ENCODE data around the gene PLAAT5.

PLAAT5 gene

GRCh38 chr11:63491636-63492372 lies 837 bp upstream of the PLAAT5 start:
- Mint-ChIP-seq H3K27me3 (no peaks in the 10 kb centered on the region), H3K4me3 (peak overlapping the region; percentile 79), H3K9me3 (no peaks in the 10 kb centered on the region), H3K4me1 (peaks cover 14% of the 10 kb centered on the region), H3K36me3 (ENCODE audit: insufficient read depth) (no peaks in the 10 kb centered on the region), H3K27ac (ENCODE audit: low read depth) (peak overlapping the region; percentile 85)
- DNase-seq (ENCODE audit: low spot score in 2 of 2) (no peak), ATAC-seq (replicated peaks; ENCODE audit: extremely low read depth, poor library complexity, severe bottlenecking) (peak; percentile 59)

GRCh38 chr11:63491240-63491587 lies 247 bp upstream of the PLAAT5 start:
- H3K4me1 Mint-ChIP-seq = peaks cover 14% of the 10 kb centered on the region
- no peaks in the 10 kb centered on the region for H3K9me3 Mint-ChIP-seq
- peak overlapping the region; percentile 85 for H3K27ac Mint-ChIP-seq (ENCODE audit: low read depth)
- DNase-seq (ENCODE audit: low spot score in 2 of 2) (no peak), ATAC-seq (replicated peaks; ENCODE audit: extremely low read depth, poor library complexity, severe bottlenecking) (no peak)
- peak overlapping the region; percentile 79 for H3K4me3 Mint-ChIP-seq
- H3K27me3 Mint-ChIP-seq = no peaks in the 10 kb centered on the region
- no peaks in the 10 kb centered on the region for H3K36me3 Mint-ChIP-seq (ENCODE audit: insufficient read depth)

GRCh38 chr11:63489879-63490278 lies 1.1 kb downstream of the PLAAT5 start:
- no peak for DNase-seq (ENCODE audit: low spot score in 2 of 2)
- peak overlapping the region; percentile 79 for H3K4me3 Mint-ChIP-seq
- peaks cover 14% of the 10 kb centered on the region for H3K4me1 Mint-ChIP-seq
- no peaks in the 10 kb centered on the region for H3K36me3 Mint-ChIP-seq (ENCODE audit: insufficient read depth)
- H3K9me3 Mint-ChIP-seq = no peaks in the 10 kb centered on the region
- H3K27ac Mint-ChIP-seq (ENCODE audit: low read depth) = peak overlapping the region; percentile 24
- ATAC-seq (replicated peaks; ENCODE audit: extremely low read depth, poor library complexity, severe bottlenecking) = no peak
- no peaks in the 10 kb centered on the region for H3K27me3 Mint-ChIP-seq

GRCh38 chr11:63488789-63489188 lies 2.2 kb downstream of the PLAAT5 start:
- Mint-ChIP-seq H3K9me3 (no peaks in the 10 kb centered on the region), H3K27me3 (no peaks in the 10 kb centered on the region), H3K4me3 (no peak overlapping the region), H3K36me3 (ENCODE audit: insufficient read depth) (no peaks in the 10 kb centered on the region), H3K27ac (ENCODE audit: low read depth) (peak overlapping the region; percentile 2), H3K4me1 (peaks cover 14% of the 10 kb centered on the region)
- no peak for DNase-seq (ENCODE audit: low spot score in 2 of 2)
- no peak for ATAC-seq (replicated peaks; ENCODE audit: extremely low read depth, poor library complexity, severe bottlenecking)

- no peaks in the 10 kb centered on the region for H3K27me3 Mint-ChIP-seq
- DNase-seq (ENCODE audit: low spot score in 2 of 2) = no peak
- no peak overlapping the region for H3K27ac Mint-ChIP-seq (ENCODE audit: low read depth)
- no peaks in the 10 kb centered on the region for H3K4me1 Mint-ChIP-seq
- H3K4me3 Mint-ChIP-seq = no peak overlapping the region
- no peaks in the 10 kb centered on the region for H3K9me3 Mint-ChIP-seq
- no peaks in the 10 kb centered on the region for H3K36me3 Mint-ChIP-seq (ENCODE audit: insufficient read depth)
- ATAC-seq (replicated peaks; ENCODE audit: extremely low read depth, poor library complexity, severe bottlenecking) = no peak
Measured at GRCh38 chr11:63485777-63486176, 5.2 kb downstream of the PLAAT5 start.

- H3K27ac Mint-ChIP-seq (ENCODE audit: low read depth) = no peak overlapping the region
- H3K4me3 Mint-ChIP-seq = no peak overlapping the region
- H3K27me3 Mint-ChIP-seq = peaks cover 18% of the 10 kb centered on the region
- H3K9me3 Mint-ChIP-seq = peaks cover 6% of the 10 kb centered on the region
- H3K36me3 Mint-ChIP-seq (ENCODE audit: insufficient read depth) = no peaks in the 10 kb centered on the region
- no peak for ATAC-seq (replicated peaks; ENCODE audit: extremely low read depth, poor library complexity, severe bottlenecking)
- no peaks in the 10 kb centered on the region for H3K4me1 Mint-ChIP-seq
- no peak for DNase-seq (ENCODE audit: low spot score in 2 of 2)
Measured at GRCh38 chr11:63480039-63480438, 10.9 kb downstream of the PLAAT5 start.

GRCh38 chr11:63478896-63479295 lies 12.1 kb downstream of the PLAAT5 start:
- Mint-ChIP-seq H3K4me3 (no peak overlapping the region), H3K27ac (ENCODE audit: low read depth) (no peak overlapping the region), H3K9me3 (peaks cover 6% of the 10 kb centered on the region), H3K27me3 (peaks cover 18% of the 10 kb centered on the region), H3K36me3 (ENCODE audit: insufficient read depth) (no peaks in the 10 kb centered on the region), H3K4me1 (no peaks in the 10 kb centered on the region)
- DNase-seq (ENCODE audit: low spot score in 2 of 2) (peak; percentile 35 to 49), ATAC-seq (replicated peaks; ENCODE audit: extremely low read depth, poor library complexity, severe bottlenecking) (peak; percentile 36)

GRCh38 chr11:63476618-63477017 lies 14.3 kb downstream of the PLAAT5 start:
- DNase-seq (ENCODE audit: low spot score in 2 of 2) (no peak), ATAC-seq (replicated peaks; ENCODE audit: extremely low read depth, poor library complexity, severe bottlenecking) (no peak)
- H3K4me3 Mint-ChIP-seq = no peak overlapping the region
- H3K9me3 Mint-ChIP-seq = peaks cover 6% of the 10 kb centered on the region
- peaks cover 18% of the 10 kb centered on the region for H3K27me3 Mint-ChIP-seq
- no peak overlapping the region for H3K27ac Mint-ChIP-seq (ENCODE audit: low read depth)
- no peaks in the 10 kb centered on the region for H3K36me3 Mint-ChIP-seq (ENCODE audit: insufficient read depth)
- H3K4me1 Mint-ChIP-seq = no peaks in the 10 kb centered on the region

- peaks cover 6% of the 10 kb centered on the region for H3K9me3 Mint-ChIP-seq
- H3K4me1 Mint-ChIP-seq = no peaks in the 10 kb centered on the region
- H3K27me3 Mint-ChIP-seq = peaks cover 18% of the 10 kb centered on the region
- no peaks in the 10 kb centered on the region for H3K36me3 Mint-ChIP-seq (ENCODE audit: insufficient read depth)
- no peak for DNase-seq (ENCODE audit: low spot score in 2 of 2)
- H3K27ac Mint-ChIP-seq (ENCODE audit: low read depth) = no peak overlapping the region
- ATAC-seq (replicated peaks; ENCODE audit: extremely low read depth, poor library complexity, severe bottlenecking) = no peak
- no peak overlapping the region for H3K4me3 Mint-ChIP-seq
Measured at GRCh38 chr11:63472372-63472771, 18.6 kb downstream of the PLAAT5 start.

GRCh38 chr11:63470311-63470710 lies 20.7 kb downstream of the PLAAT5 start:
- no peak for ATAC-seq (replicated peaks; ENCODE audit: extremely low read depth, poor library complexity, severe bottlenecking)
- no peak overlapping the region for H3K27ac Mint-ChIP-seq (ENCODE audit: low read depth)
- no peaks in the 10 kb centered on the region for H3K36me3 Mint-ChIP-seq (ENCODE audit: insufficient read depth)
- H3K9me3 Mint-ChIP-seq = no peaks in the 10 kb centered on the region
- no peaks in the 10 kb centered on the region for H3K27me3 Mint-ChIP-seq
- no peaks in the 10 kb centered on the region for H3K4me1 Mint-ChIP-seq
- H3K4me3 Mint-ChIP-seq = no peak overlapping the region
- no peak for DNase-seq (ENCODE audit: low spot score in 2 of 2)

- no peak for DNase-seq (ENCODE audit: low spot score in 2 of 2)
Measured at GRCh38 chr11:63462137-63462536, 28.8 kb downstream of the PLAAT5 start.

GRCh38 chr11:63459586-63459985 lies 31.4 kb downstream of the PLAAT5 start:
- H3K4me3 Mint-ChIP-seq = no peak overlapping the region
- DNase-seq (ENCODE audit: low spot score in 2 of 2) (no peak), ATAC-seq (replicated peaks; ENCODE audit: extremely low read depth, poor library complexity, severe bottlenecking) (no peak)
- no peaks in the 10 kb centered on the region for H3K27me3 Mint-ChIP-seq
- no peaks in the 10 kb centered on the region for H3K9me3 Mint-ChIP-seq
- H3K4me1 Mint-ChIP-seq = no peaks in the 10 kb centered on the region
- no peak overlapping the region for H3K27ac Mint-ChIP-seq (ENCODE audit: low read depth)
- no peaks in the 10 kb centered on the region for H3K36me3 Mint-ChIP-seq (ENCODE audit: insufficient read depth)

More at GRCh38 chr11:63462137-63462536, 28.8 kb downstream of the PLAAT5 start:
- Mint-ChIP-seq H3K9me3 (no peaks in the 10 kb centered on the region), H3K4me1 (no peaks in the 10 kb centered on the region), H3K4me3 (no peak overlapping the region), H3K27me3 (no peaks in the 10 kb centered on the region), H3K36me3 (ENCODE audit: insufficient read depth) (no peaks in the 10 kb centered on the region), H3K27ac (ENCODE audit: low read depth) (no peak overlapping the region)
- ATAC-seq (replicated peaks; ENCODE audit: extremely low read depth, poor library complexity, severe bottlenecking) = no peak

GRCh38 chr11:63448646-63449045 lies 42.3 kb downstream of the PLAAT5 start:
- ATAC-seq (replicated peaks; ENCODE audit: extremely low read depth, poor library complexity, severe bottlenecking) (no peak), DNase-seq (ENCODE audit: low spot score in 2 of 2) (no peak)
- Mint-ChIP-seq H3K36me3 (ENCODE audit: insufficient read depth) (no peaks in the 10 kb centered on the region), H3K4me1 (peaks cover 29% of the 10 kb centered on the region), H3K9me3 (no peaks in the 10 kb centered on the region), H3K27me3 (no peaks in the 10 kb centered on the region), H3K4me3 (no peak overlapping the region), H3K27ac (ENCODE audit: low read depth) (no peak overlapping the region)

Measured in central memory CD8-positive, alpha-beta T cell (primary cell).